H9 (cell line): ENCODE measurements around the gene FRYL. TPM values are rescaled to one million over a fixed set of nuclear protein-coding genes. Genes with fewer than 3 reads are reported as not detected.

Source experiments
- DNase-seq: peaks from one replicate; pipeline ENCODE4 v3.0.0-alpha.2; 2017
- H2AFZ ChIP-seq: one replicate; pipeline ENCODE4 v1.6.1; 2013; ENCODE audit warnings: mild to moderate bottlenecking, low read length, control low read depth, moderate library complexity
- H2AK5ac ChIP-seq: 2 replicates; pipeline ENCODE4 v1.6.1; 2013; ENCODE audit warnings: low read length, control low read depth, mixed read lengths; ENCODE audit not compliant: insufficient read length
- H2BK120ac ChIP-seq: one replicate; pipeline ENCODE4 v1.6.1; 2013; ENCODE audit warnings: low read depth, mild to moderate bottlenecking, low read length, control low read depth, inconsistent platforms; ENCODE audit not compliant: poor library complexity, severe bottlenecking
- H2BK12ac ChIP-seq: 2 replicates; pipeline ENCODE4 v1.6.1; 2013; ENCODE audit warnings: low read length, control low read depth, mixed read lengths, low read depth; ENCODE audit not compliant: insufficient read length
- H2BK15ac ChIP-seq: 2 replicates; pipeline ENCODE4 v1.6.1; 2013; ENCODE audit warnings: low read depth, low read length, control low read depth
- H2BK20ac ChIP-seq: one replicate; pipeline ENCODE4 v1.6.1; 2013; ENCODE audit warnings: low read depth, mild to moderate bottlenecking, low read length, control low read depth, inconsistent platforms; ENCODE audit not compliant: poor library complexity, severe bottlenecking
- H2BK5ac ChIP-seq: 2 replicates; pipeline ENCODE4 v1.6.1; 2013; ENCODE audit warnings: low read length, control low read depth, mixed read lengths; ENCODE audit not compliant: insufficient read length
- H3K14ac ChIP-seq: 2 replicates; pipeline ENCODE4 v1.6.1; 2013; ENCODE audit warnings: low read length, control low read depth; ENCODE audit not compliant: insufficient read depth
- H3K18ac ChIP-seq: 2 replicates; pipeline ENCODE4 v1.6.1; 2013; ENCODE audit warnings: low read depth, mild to moderate bottlenecking, mixed read lengths, low read length, control low read depth; ENCODE audit not compliant: insufficient read length
- H3K23ac ChIP-seq: 2 replicates; pipeline ENCODE4 v1.6.1; 2013; ENCODE audit warnings: low read length, control low read depth, mixed read lengths, low read depth; ENCODE audit not compliant: insufficient read length
- H3K23me2 ChIP-seq: 2 replicates; pipeline ENCODE4 v1.6.1; 2013; ENCODE audit warnings: low read depth, mild to moderate bottlenecking, mixed read lengths, low read length, control low read depth; ENCODE audit not compliant: insufficient read length, poor library complexity, severe bottlenecking
- H3K27ac ChIP-seq: 2 replicates; pipeline ENCODE4 v1.5.1; 2013; ENCODE audit warnings: low read length, control low read depth, mixed read lengths, low read depth; ENCODE audit not compliant: insufficient read length
- H3K27me3 ChIP-seq: 2 replicates; pipeline ENCODE4 v1.6.1; 2013; ENCODE audit warnings: low read length, control low read depth, inconsistent platforms; ENCODE audit not compliant: insufficient read depth
- H3K4ac ChIP-seq: 2 replicates; pipeline ENCODE4 v1.6.1; 2013; ENCODE audit warnings: low read depth, mild to moderate bottlenecking, control low read depth, inconsistent platforms, low read length, moderate library complexity
- H3K4me1 ChIP-seq: 2 replicates; pipeline ENCODE4 v1.6.1; 2013; ENCODE audit warnings: low read length, control low read depth, inconsistent platforms; ENCODE audit not compliant: insufficient read depth
- H3K4me2 ChIP-seq: 2 replicates; pipeline ENCODE4 v1.6.1; 2013; ENCODE audit warnings: low read length, control low read depth, mixed read lengths; ENCODE audit not compliant: insufficient read length, insufficient read depth
- H3K56ac ChIP-seq: 2 replicates; pipeline ENCODE4 v1.6.1; 2013; ENCODE audit warnings: low read depth, mild to moderate bottlenecking, mixed read lengths, low read length, control low read depth; ENCODE audit not compliant: insufficient read length
- H3K79me1 ChIP-seq: 2 replicates; pipeline ENCODE4 v1.6.1; 2013; ENCODE audit warnings: low read depth, mild to moderate bottlenecking, moderate library complexity, low read length, control low read depth, inconsistent platforms; ENCODE audit not compliant: insufficient read depth, poor library complexity, severe bottlenecking
- H3K79me2 ChIP-seq: 2 replicates; pipeline ENCODE4 v1.6.1; 2013; ENCODE audit warnings: low read length, control low read depth, inconsistent platforms; ENCODE audit not compliant: insufficient read depth
- H3K9ac ChIP-seq: 2 replicates; pipeline ENCODE4 v1.6.1; 2013; ENCODE audit warnings: low read length, control low read depth, mixed read lengths; ENCODE audit not compliant: insufficient read length; ENCODE audit errors: extremely low read depth
- H3K9me3 ChIP-seq: one replicate; pipeline ENCODE4 v1.6.1; 2013; ENCODE audit warnings: low read depth, low read length, inconsistent platforms; ENCODE audit not compliant: control insufficient read depth
- H3T11ph ChIP-seq: one replicate; pipeline ENCODE4 v1.6.1; 2013; ENCODE audit warnings: mild to moderate bottlenecking, low read length, control low read depth, inconsistent platforms
- H4K20me1 ChIP-seq: one replicate; pipeline ENCODE4 v1.6.1; 2013; ENCODE audit not compliant: control insufficient read depth, insufficient read length, insufficient read depth
- H4K5ac ChIP-seq: 2 replicates; pipeline ENCODE4 v1.6.1; 2013; ENCODE audit warnings: low read depth, mild to moderate bottlenecking, mixed read lengths, low read length, control low read depth; ENCODE audit not compliant: insufficient read length
- H4K8ac ChIP-seq: replicated peaks from 2 replicates; pipeline ENCODE4 v1.6.1; 2013; ENCODE audit warnings: low read length, control low read depth, mixed read lengths, low read depth; ENCODE audit not compliant: insufficient read length
- H4K91ac ChIP-seq: 2 replicates; pipeline ENCODE4 v1.6.1; 2013; ENCODE audit warnings: low read depth, mild to moderate bottlenecking, moderate library complexity, mixed read lengths, low read length, control low read depth; ENCODE audit not compliant: insufficient read length
- H3K27ac Mint-ChIP-seq, 3 experiments: 2 replicates in 2 of 3; 3 replicates in 1 of 3; pipeline ENCODE4 v1.8.0; 2020 to 2021; ENCODE audit warnings: mixed read lengths in 3 of 3, mild to moderate bottlenecking in 1 of 3, moderate library complexity in 1 of 3
- H3K27me3 Mint-ChIP-seq: 2 replicates; pipeline ENCODE4 v1.8.0; 2021; ENCODE audit warnings: low read depth, mild to moderate bottlenecking, moderate library complexity, mixed read lengths
- H3K36me3 Mint-ChIP-seq, 3 experiments: 2 replicates in 2 of 3; 3 replicates in 1 of 3; pipeline ENCODE4 v1.8.0; 2020 to 2021; ENCODE audit warnings: low read depth in 3 of 3, mixed read lengths in 3 of 3; ENCODE audit not compliant: insufficient read depth in 1 of 3
- H3K4me1 Mint-ChIP-seq, 2 experiments: 2 replicates each; pipeline ENCODE4 v1.8.0; 2020; ENCODE audit warnings: mixed read lengths in 2 of 2
- H3K4me3 Mint-ChIP-seq, 2 experiments: 2 replicates in 1 of 2; 3 replicates in 1 of 2; pipeline ENCODE4 v1.8.0; 2020 to 2021; ENCODE audit warnings: mild to moderate bottlenecking in 2 of 2, mixed read lengths in 2 of 2, moderate library complexity in 1 of 2
- H3K9me3 Mint-ChIP-seq, 2 experiments: 2 replicates in 1 of 2; 3 replicates in 1 of 2; pipeline ENCODE4 v1.8.0; 2020; ENCODE audit warnings: mild to moderate bottlenecking in 2 of 2, mixed read lengths in 2 of 2, moderate library complexity in 1 of 2
- CTCF ChIP-seq: fragments of 200-600 bp; sonication (generic); conservative IDR thresholded peaks from 3 replicates; pipeline ENCODE4 v1.8.0; 2021; ENCODE audit warnings: antibody characterized with exemption, mild to moderate bottlenecking
- WGBS: extraction: QIAGEN DNeasy Blood & Tissue Kit; methylation state at CpG from one replicate; pipeline ENCODE4 v1.1.7; 2013; ENCODE audit warnings: missing lambda C conversion rate, low lambda C conversion rate, mixed read lengths; ENCODE audit not compliant: insufficient read length; ENCODE audit errors: extremely low coverage; 5-methylcytosine and 5-hydroxymethylcytosine counted together
- total RNA-seq: library from RNA; stranded (reverse); gene quantifications from 2 replicates; pipeline ENCODE4 v1.2.1, GENCODE V29; 2021

FRYL gene
- total RNA-seq, 1 experiment from 2014 or later: 31.5 TPM

GRCh38 chr4:48667148-48667547 is 112.9 kb downstream of the FRYL start:
- H3K23me2 ChIP-seq: no peaks in the 10 kb centered on the region
- Mint-ChIP-seq H3K4me1 (peaks cover 8 to 12% of the 10 kb centered on the region in 2 experiments), H3K27ac (0 out of 7 replicates have a peak overlapping the region, but pooled peaks of 1 of the 3 experiments have one; percentile 49), H3K4me3 (no peak overlapping the region), H3K27me3 (no peaks in the 10 kb centered on the region), H3K36me3 (peaks cover 0 to 7% (median 1%) of the 10 kb centered on the region in 3 experiments; a peak in 1 of 7 replicates), H3K9me3 (no peaks in the 10 kb centered on the region; a peak in 1 of 5 replicates)
- H3K23ac ChIP-seq: no peak overlapping the region
- WGBS: no CpG with 5 or more reads among the region's 2 CpGs
- H3K27ac ChIP-seq: no peak overlapping the region
- H4K91ac ChIP-seq: no peak overlapping the region
- H2BK5ac ChIP-seq: no peak overlapping the region
- no peak overlapping the region for H3K18ac ChIP-seq
- H3K9me3 ChIP-seq: no peaks in the 10 kb centered on the region
- no peak overlapping the region for H2BK20ac ChIP-seq
- H4K20me1 ChIP-seq: no peaks in the 10 kb centered on the region
- H3K79me2 ChIP-seq: no peaks in the 10 kb centered on the region; the same call in 1 of the 2 replicates
- H3K4me1 ChIP-seq: peaks cover 1% of the 10 kb centered on the region; the same call in 1 of the 2 replicates
- no peaks in the 10 kb centered on the region for H3K27me3 ChIP-seq
- H3K79me1 ChIP-seq: no peaks in the 10 kb centered on the region
- H3K14ac ChIP-seq: no peak overlapping the region
- no peak overlapping the region for H2BK12ac ChIP-seq
- no peak for DNase-seq
- no peak overlapping the region for H3K56ac ChIP-seq
- no peak overlapping the region for H2AK5ac ChIP-seq
- H3K4ac ChIP-seq: no peak overlapping the region
- no peak for TF ChIP-seq CTCF
- no peak overlapping the region for H2BK120ac ChIP-seq
- no peak overlapping the region for H4K8ac ChIP-seq
- no peak overlapping the region for H3T11ph ChIP-seq
- H3K4me2 ChIP-seq: no peak overlapping the region
- no peak overlapping the region for H4K5ac ChIP-seq
- H3K9ac ChIP-seq: no peak overlapping the region
- H2BK15ac ChIP-seq: no peak overlapping the region
- H2AFZ ChIP-seq: no peak overlapping the region
